PC-9 (cell line): Measurements from ENCODE around the gene ABCC3.

Experiments
- EZH2 ChIP-seq: fragments of 200-600 bp; sonication (generic); IDR thresholded peaks from 2 replicates; pipeline ENCODE4 v1.8.0; 2017; ENCODE audit warnings: antibody characterized with exemption, low read depth
- TF ChIP-seq, protein P1 (sequence below): fragments of 200-600 bp; sonication (generic); conservative IDR thresholded peaks from 2 replicates; pipeline ENCODE4 v1.6.1; 2017; ENCODE audit warnings: mixed run types, antibody characterized with exemption, mild to moderate bottlenecking, moderate library complexity

GRCh38 chr17:50588391-50589049 lies 46.2 kb upstream of the ABCC3 start:
- TF ChIP-seq, protein P1, sequence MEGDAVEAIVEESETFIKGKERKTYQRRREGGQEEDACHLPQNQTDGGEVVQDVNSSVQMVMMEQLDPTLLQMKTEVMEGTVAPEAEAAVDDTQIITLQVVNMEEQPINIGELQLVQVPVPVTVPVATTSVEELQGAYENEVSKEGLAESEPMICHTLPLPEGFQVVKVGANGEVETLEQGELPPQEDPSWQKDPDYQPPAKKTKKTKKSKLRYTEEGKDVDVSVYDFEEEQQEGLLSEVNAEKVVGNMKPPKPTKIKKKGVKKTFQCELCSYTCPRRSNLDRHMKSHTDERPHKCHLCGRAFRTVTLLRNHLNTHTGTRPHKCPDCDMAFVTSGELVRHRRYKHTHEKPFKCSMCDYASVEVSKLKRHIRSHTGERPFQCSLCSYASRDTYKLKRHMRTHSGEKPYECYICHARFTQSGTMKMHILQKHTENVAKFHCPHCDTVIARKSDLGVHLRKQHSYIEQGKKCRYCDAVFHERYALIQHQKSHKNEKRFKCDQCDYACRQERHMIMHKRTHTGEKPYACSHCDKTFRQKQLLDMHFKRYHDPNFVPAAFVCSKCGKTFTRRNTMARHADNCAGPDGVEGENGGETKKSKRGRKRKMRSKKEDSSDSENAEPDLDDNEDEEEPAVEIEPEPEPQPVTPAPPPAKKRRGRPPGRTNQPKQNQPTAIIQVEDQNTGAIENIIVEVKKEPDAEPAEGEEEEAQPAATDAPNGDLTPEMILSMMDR: no peak
- no peak for TF ChIP-seq EZH2
